GM13976 (cell line): ENCODE results near the gene PTPRO.

ENCODE experiments used
- DNase-seq: peaks from one replicate; pipeline ENCODE4 v3.0.0; 2012; ENCODE audit warnings: low spot score
- CTCF ChIP-seq: IDR thresholded peaks from 2 replicates; pipeline ENCODE4 v1.5.1; 2012; ENCODE audit warnings: borderline replicate concordance, mild to moderate bottlenecking; ENCODE audit not compliant: insufficient read depth; ENCODE audit errors: extremely low read depth, missing control alignments, control extremely low read depth
- in situ Hi-C: fragments of 300-500 bp; cut with MboI; formaldehyde crosslinking; loops from one replicate; pipeline ENCODE4 v1.12.0; 2022; ENCODE audit warnings: low sequenced_read_pairs, mixed read lengths, inconsistent platforms; ENCODE audit not compliant: unreplicated experiment

PTPRO gene

GRCh38 chr12:15320881-15321280, 1.4 kb upstream of the PTPRO start:
- DNase-seq = no peak
- in situ Hi-C loops = no loop called here
- TF ChIP-seq CTCF = no peak

- DNase-seq = no peak
- in situ Hi-C loops = no loop called here
- TF ChIP-seq CTCF = no peak
Observed at GRCh38 chr12:15323480-15323879, 1.2 kb downstream of the PTPRO start.

GRCh38 chr12:15329891-15330290, 7.6 kb downstream of the PTPRO start:
- DNase-seq = no peak
- TF ChIP-seq CTCF = no peak
- in situ Hi-C loops = no loop called here

- no peak for DNase-seq
- TF ChIP-seq CTCF = no peak
- in situ Hi-C loops = no loop called here
Observed at GRCh38 chr12:15334225-15334624, 11.9 kb downstream of the PTPRO start.

GRCh38 chr12:15335959-15336358, 13.7 kb downstream of the PTPRO start:
- TF ChIP-seq CTCF = no peak
- DNase-seq = no peak
- in situ Hi-C loops = no loop called here

GRCh38 chr12:15336768-15337553, 14.7 kb downstream of the PTPRO start:
- TF ChIP-seq CTCF = no peak
- in situ Hi-C loops = no loop called here
- no peak for DNase-seq
